ENCODE results near the gene TLE6. TPM values are rescaled to one million over a fixed set of nuclear protein-coding genes. Genes with fewer than 3 reads are reported as not detected.

TLE6 gene
- total and polyA plus RNA-seq, 2 of the 13 experiments (the other 11 are each of a cell fraction or from before 2014, with no cell fraction given), result 0.24 to 5.5 TPM

GRCh38 chr19:2950286-2951124, 26.9 kb upstream of the TLE6 start (continued):
- TF ChIP-seq CEBPZ (IDR thresholded peaks at IDR 0.05; ENCODE audit: low read length) (no peak; the same call in 1 of the 2 replicates), MATR3 (CRISPR knock-in tag; IDR thresholded peaks at IDR 0.05) (no peak), NFATC3 (CRISPR knock-in tag; IDR thresholded peaks at IDR 0.05) (no peak), MBD4 (IDR thresholded peaks at IDR 0.05; ENCODE audit: borderline replicate concordance, low read length) (no peak), ZBTB46 (CRISPR knock-in tag; IDR thresholded peaks at IDR 0.05; ENCODE audit: borderline replicate concordance) (no peak), TERF1 (CRISPR knock-in tag; IDR thresholded peaks at IDR 0.05) (no peak), ZNF263 (CRISPR knock-in tag; IDR thresholded peaks at IDR 0.05) (no peak), SIX4 (CRISPR knock-in tag; IDR thresholded peaks at IDR 0.05) (no peak), ZNF24 (IDR thresholded peaks at IDR 0.05) (no peak), RELA (CRISPR knock-in tag; IDR thresholded peaks at IDR 0.05) (no peak), TCF7L2 (IDR thresholded peaks at IDR 0.05; ENCODE audit: low read depth, low read length) (no peak), ZNF800 (CRISPR knock-in tag; IDR thresholded peaks at IDR 0.05) (no peak), NFYC (CRISPR knock-in tag; IDR thresholded peaks at IDR 0.05) (peak; percentile 92), DNMT3B (CRISPR knock-in tag; conservative IDR thresholded peaks at IDR 0.05) (no peak), NFYB (CRISPR knock-in tag; IDR thresholded peaks at IDR 0.05) (peak; percentile 90), PHF21A (CRISPR knock-in tag; IDR thresholded peaks at IDR 0.05) (0 out of 2 replicates have a peak, but pooled peaks have one; percentile 13), ZBTB14 (CRISPR knock-in tag; IDR thresholded peaks at IDR 0.05) (no peak), RARG (CRISPR knock-in tag; IDR thresholded peaks at IDR 0.05; ENCODE audit: low read depth) (no peak), HOXD1 (CRISPR knock-in tag; IDR thresholded peaks at IDR 0.05) (0 out of 2 replicates have a peak, but pooled peaks have one; percentile 40)

Measured in HepG2 (cell line).